Transverse colon (tissue), 4 donors: Measurements from ENCODE around the gene SPAG6. TPM values are rescaled to one million over a fixed set of nuclear protein-coding genes. Genes with fewer than 3 reads are reported as not detected.

ENCODE experiments used
- DNase-seq: peaks from one replicate; pipeline ENCODE4 v3.0.0-alpha.2; 2019
- H3K27ac ChIP-seq, 4 donors: fragments of 200-600 bp; sonication (generic); 2 replicates each; pipeline ENCODE4 v1.5.1; 2016 to 2018; ENCODE audit warnings: inconsistent platforms in 4 of 4
- H3K27me3 ChIP-seq: fragments of 200-600 bp; sonication (generic); 2 replicates; pipeline ENCODE4 v1.5.1; 2017; ENCODE audit warnings: inconsistent platforms
- H3K36me3 ChIP-seq, 4 donors: fragments of 200-600 bp; sonication (generic); 2 replicates each; pipeline ENCODE4 v1.5.1; 2017 to 2019; ENCODE audit warnings: inconsistent platforms in 4 of 4
- H3K4me1 ChIP-seq, 4 donors: fragments of 200-600 bp; sonication (generic); 2 replicates each; pipeline ENCODE4 v1.5.1; 2017 to 2020; ENCODE audit warnings: inconsistent platforms in 4 of 4
- H3K4me3 ChIP-seq, 4 donors: fragments of 200-600 bp; sonication (generic); 1 replicate in 1 of 4; 2 replicates in 3 of 4; pipeline versions ENCODE4 v1.5.1 to v1.6.1; 2017 to 2019; ENCODE audit warnings: inconsistent platforms in 4 of 4
- H3K9me3 ChIP-seq, 2 donors: fragments of 200-600 bp; sonication (generic); 2 replicates each; pipeline ENCODE4 v1.5.1; 2017 to 2019; ENCODE audit warnings: inconsistent platforms in 2 of 2
- EP300 ChIP-seq: sonication (generic); formaldehyde crosslinking; IDR thresholded peaks from one replicate; pipeline ENCODE4 v1.6.1; 2017; ENCODE audit warnings: antibody characterized with exemption, low read depth
- POLR2A ChIP-seq: fragments of 450-650 bp; IDR thresholded peaks from one replicate; pipeline ENCODE4 v1.6.1; 2016; ENCODE audit warnings: antibody characterized with exemption, mild to moderate bottlenecking, moderate library complexity
- POLR2AphosphoS5 ChIP-seq, 3 donors: sonication (generic); formaldehyde crosslinking; IDR thresholded peaks; one replicate each; pipeline ENCODE4 v1.6.1; 2016; ENCODE audit warnings: antibody characterized with exemption in 3 of 3
- WGBS, 2 donors: methylation state at CpG; one replicate each; pipeline ENCODE4 v1.1.5; 2018; ENCODE audit warnings: low coverage in 1 of 2; 5-methylcytosine and 5-hydroxymethylcytosine counted together
- in situ Hi-C, 4 donors: fragments of 200-750 bp; cut with MboI; loops; one replicate each; pipeline versions ENCODE4 v1.15.0 to v1.15.1; 2017; ENCODE audit warnings: low sequenced_read_pairs in 3 of 4, low pct_ligation_motif_present in 1 of 4, low pct_unique_long_range_greater_than_20kb in 1 of 4
- intact Hi-C: fragments of 100-400 bp; cut with DNase I; formaldehyde crosslinking; loops from one replicate; pipeline ENCODE4 v1.15.1; 2023; ENCODE audit warnings: low total_unique reads
- total RNA-seq, 4 donors: library from RNA; depleted of rRNA; stranded (reverse); fragments of >200 nt; gene quantifications; one replicate each; pipeline ENCODE4 v1.1.0, GENCODE V29; 2016
- TF ChIP-seq, protein P1 (sequence below), 5 experiments: fragments of 200-600 bp in 3 of 5; fragments of 450-650 bp in 2 of 5; sonication (generic) in 3 of 5; IDR thresholded peaks; 1 replicate in 2 of 5; 2 replicates in 3 of 5; pipeline ENCODE4 v1.5.1; 2016 to 2017; ENCODE audit warnings: antibody characterized with exemption in 5 of 5, inconsistent platforms in 3 of 5, mild to moderate bottlenecking in 2 of 5, moderate library complexity in 1 of 5

Gene SPAG6
- total RNA-seq, 4 donors from 2014 or later = not detected

DNA sequence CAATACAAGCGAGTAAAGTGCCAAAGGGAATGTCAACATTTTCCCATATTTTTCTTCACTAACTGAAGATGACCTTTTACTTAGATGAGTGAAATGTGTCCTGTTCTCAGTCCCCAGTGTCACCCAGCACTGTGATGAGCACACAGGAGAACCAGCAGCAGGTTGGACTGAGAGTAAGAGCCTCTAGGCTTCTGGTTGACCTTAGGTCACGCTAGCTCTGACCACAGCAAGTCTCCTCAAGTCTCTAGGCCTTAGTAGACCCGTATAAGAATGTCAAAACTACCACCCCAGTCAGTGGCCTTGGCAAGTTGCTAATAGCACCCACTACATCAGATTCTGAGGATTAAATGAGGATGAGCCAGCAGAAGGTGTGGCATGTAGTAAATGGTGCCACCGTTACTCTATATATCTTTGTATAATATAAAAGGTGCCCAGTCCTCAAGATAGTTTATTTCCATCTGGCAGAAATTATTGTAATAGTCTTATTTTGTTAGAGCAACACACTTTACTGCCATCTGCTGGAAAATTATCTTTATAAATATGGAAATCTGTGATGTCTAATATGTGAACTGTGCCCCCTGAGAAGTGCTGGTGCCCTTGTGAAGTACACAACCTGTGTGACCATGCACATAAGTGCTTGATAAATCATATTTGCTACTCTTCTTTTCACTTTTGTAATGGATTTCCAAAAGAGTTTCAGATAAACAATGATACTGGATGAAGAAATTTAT lies 75.7 kb downstream of the SPAG6 start:
- Histone ChIP-seq H3K4me3 (no peak overlapping the region), H3K36me3 (no peaks in the 10 kb centered on the region), H3K9me3 (no peaks in the 10 kb centered on the region), H3K27me3 (no peaks in the 10 kb centered on the region), H3K4me1 (no peaks in the 10 kb centered on the region), H3K27ac (no peak overlapping the region)
- TF ChIP-seq, protein P1, sequence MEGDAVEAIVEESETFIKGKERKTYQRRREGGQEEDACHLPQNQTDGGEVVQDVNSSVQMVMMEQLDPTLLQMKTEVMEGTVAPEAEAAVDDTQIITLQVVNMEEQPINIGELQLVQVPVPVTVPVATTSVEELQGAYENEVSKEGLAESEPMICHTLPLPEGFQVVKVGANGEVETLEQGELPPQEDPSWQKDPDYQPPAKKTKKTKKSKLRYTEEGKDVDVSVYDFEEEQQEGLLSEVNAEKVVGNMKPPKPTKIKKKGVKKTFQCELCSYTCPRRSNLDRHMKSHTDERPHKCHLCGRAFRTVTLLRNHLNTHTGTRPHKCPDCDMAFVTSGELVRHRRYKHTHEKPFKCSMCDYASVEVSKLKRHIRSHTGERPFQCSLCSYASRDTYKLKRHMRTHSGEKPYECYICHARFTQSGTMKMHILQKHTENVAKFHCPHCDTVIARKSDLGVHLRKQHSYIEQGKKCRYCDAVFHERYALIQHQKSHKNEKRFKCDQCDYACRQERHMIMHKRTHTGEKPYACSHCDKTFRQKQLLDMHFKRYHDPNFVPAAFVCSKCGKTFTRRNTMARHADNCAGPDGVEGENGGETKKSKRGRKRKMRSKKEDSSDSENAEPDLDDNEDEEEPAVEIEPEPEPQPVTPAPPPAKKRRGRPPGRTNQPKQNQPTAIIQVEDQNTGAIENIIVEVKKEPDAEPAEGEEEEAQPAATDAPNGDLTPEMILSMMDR (IDR thresholded peaks at IDR 0.05) = peak in 1 of 5 experiments; percentile 9
- TF ChIP-seq POLR2AphosphoS5 (IDR thresholded peaks at IDR 0.05) (no peak), EP300 (no peak)
- in situ Hi-C loops = no loop called here
- no peak for DNase-seq
- 80 to 93% methylated on average over 2 to 4 of the region's 4 CpGs for WGBS, 2 donors
- intact Hi-C loops = no loop called here

DNA sequence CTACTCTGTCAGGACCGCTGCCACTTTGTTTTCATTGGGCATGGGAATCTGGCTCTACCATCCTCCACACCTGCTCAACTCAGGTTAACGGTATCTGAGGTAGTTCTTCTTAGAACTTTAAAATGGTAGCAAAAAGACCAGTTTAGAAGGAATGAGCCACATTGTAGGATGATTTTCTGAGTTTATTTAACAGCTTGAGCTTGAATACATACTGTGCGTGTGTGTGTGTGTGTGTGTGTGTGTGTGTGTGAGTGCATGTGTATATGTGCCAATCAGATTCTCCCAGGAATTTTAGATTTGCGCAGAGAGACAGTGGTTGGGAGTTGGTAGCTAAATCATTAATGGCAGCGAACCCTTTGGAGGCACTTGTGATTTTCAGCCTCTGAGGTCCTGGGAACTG lies 81.4 kb downstream of the SPAG6 start:
- in situ Hi-C loops (loop anchor here in 3 of 4 donors (25.0 kb wide), 2 partner anchors 414 to 439 kb away; partner anchors contain the start of gene DNAJC1 (in 2 of the 3)), intact Hi-C loops (no loop called here)
- peaks cover 13% of the 10 kb centered on the region for H3K27me3 ChIP-seq
- TF ChIP-seq POLR2AphosphoS5 (IDR thresholded peaks at IDR 0.05) (no peak), EP300 (no peak), POLR2A (no peak)
- TF ChIP-seq, protein P1 (IDR thresholded peaks at IDR 0.05) = no peak
- WGBS, 2 donors = 78 to 90% methylated on average over 2 to 5 of the region's 5 CpGs
- peaks cover 0 to 13% (median 0%) of the 10 kb centered on the region in 4 donors for H3K4me1 ChIP-seq
- H3K4me3 ChIP-seq = no peak overlapping the region
- H3K9me3 ChIP-seq = no peaks in the 10 kb centered on the region
- no peaks in the 10 kb centered on the region for H3K36me3 ChIP-seq
- DNase-seq = no peak
- no peak overlapping the region for H3K27ac ChIP-seq

DNA sequence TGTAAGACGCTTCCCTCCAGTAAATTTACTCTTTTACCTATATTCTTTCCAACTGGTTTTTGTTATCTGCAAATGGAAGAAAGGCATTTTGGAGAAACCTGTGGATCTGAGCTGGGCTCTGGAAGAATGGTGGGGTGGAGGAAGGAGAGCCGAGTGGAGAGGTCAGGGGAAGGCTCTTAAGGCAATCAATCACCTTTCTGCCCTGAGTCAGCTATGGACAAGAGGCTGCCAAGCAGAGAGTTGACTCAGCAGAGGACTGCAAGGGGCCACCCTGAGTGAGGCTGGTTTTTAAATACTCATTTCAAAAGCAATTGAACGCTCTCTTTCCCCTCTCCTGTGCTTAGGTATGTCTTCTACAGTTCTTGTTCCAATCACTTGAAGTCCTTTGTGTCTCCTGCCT lies 81.8 kb downstream of the SPAG6 start:
- no peak for DNase-seq
- Histone ChIP-seq H3K36me3 (no peaks in the 10 kb centered on the region), H3K4me1 (peaks cover 0 to 13% (median 0%) of the 10 kb centered on the region in 4 donors), H3K9me3 (no peaks in the 10 kb centered on the region), H3K27me3 (peaks cover 16% of the 10 kb centered on the region), H3K4me3 (no peak overlapping the region), H3K27ac (no peak overlapping the region)
- intact Hi-C loops = no loop called here
- in situ Hi-C loops = loop anchor here in 3 of 4 donors (25.0 kb wide), 2 partner anchors 415 to 440 kb away; partner anchors contain the start of gene DNAJC1 (in 2 of the 3)
- WGBS, 2 donors = 63 to 84% methylated on average over 3 of the region's 3 CpGs
- TF ChIP-seq, protein P1 (IDR thresholded peaks at IDR 0.05) = no peak

DNA sequence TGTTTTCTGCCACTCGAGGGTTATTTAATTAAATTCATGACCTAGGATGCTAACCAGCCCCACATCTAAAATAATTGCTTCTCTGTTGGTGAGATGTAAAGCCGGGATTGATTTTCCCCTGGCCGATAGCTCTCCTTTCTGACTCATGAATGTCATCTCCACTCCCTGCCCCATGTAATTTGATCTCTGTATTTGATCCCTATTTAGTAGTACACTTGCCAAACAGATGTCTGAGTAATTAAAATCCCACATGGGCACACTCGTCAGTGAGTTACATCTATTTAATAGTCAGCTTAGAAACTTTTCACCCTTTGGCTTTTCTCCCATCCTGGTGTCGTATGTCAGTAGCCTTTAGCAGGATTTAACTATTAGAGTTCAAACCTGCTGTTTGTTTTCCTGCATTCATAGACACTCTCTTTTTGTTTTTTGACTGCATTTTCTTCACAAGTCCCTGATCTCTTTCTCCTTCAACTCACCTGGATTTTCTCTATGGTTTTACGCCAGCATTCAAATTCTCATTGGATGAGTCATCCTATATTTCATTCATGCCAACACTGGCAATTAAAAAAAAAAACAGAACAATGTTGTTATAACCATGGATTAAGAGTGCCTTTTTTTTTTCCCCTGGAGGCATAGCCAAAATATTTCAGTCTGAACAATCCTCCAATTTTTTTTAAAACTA lies 82.7 kb downstream of the SPAG6 start:
- H3K27ac ChIP-seq = no peak overlapping the region
- TF ChIP-seq POLR2AphosphoS5 (IDR thresholded peaks at IDR 0.05) (no peak), EP300 (no peak), POLR2A (no peak)
- TF ChIP-seq, protein P1 (IDR thresholded peaks at IDR 0.05) = no peak
- in situ Hi-C loops (loop anchor here in 3 of 4 donors (25.0 kb wide), 2 partner anchors 416 to 441 kb away; partner anchors contain the start of gene DNAJC1 (in 2 of the 3)), intact Hi-C loops (no loop called here)
- WGBS, 2 donors = 27 to 32% methylated on average over 5 to 6 of the region's 6 CpGs
- peaks cover 0 to 13% (median 0%) of the 10 kb centered on the region in 4 donors for H3K4me1 ChIP-seq
- no peak for DNase-seq
- no peaks in the 10 kb centered on the region for H3K36me3 ChIP-seq
- H3K4me3 ChIP-seq = no peak overlapping the region
- H3K9me3 ChIP-seq = no peaks in the 10 kb centered on the region
- peaks cover 18% of the 10 kb centered on the region for H3K27me3 ChIP-seq
